ENCODE results near the gene KLHL40.

Gene KLHL40

DNA sequence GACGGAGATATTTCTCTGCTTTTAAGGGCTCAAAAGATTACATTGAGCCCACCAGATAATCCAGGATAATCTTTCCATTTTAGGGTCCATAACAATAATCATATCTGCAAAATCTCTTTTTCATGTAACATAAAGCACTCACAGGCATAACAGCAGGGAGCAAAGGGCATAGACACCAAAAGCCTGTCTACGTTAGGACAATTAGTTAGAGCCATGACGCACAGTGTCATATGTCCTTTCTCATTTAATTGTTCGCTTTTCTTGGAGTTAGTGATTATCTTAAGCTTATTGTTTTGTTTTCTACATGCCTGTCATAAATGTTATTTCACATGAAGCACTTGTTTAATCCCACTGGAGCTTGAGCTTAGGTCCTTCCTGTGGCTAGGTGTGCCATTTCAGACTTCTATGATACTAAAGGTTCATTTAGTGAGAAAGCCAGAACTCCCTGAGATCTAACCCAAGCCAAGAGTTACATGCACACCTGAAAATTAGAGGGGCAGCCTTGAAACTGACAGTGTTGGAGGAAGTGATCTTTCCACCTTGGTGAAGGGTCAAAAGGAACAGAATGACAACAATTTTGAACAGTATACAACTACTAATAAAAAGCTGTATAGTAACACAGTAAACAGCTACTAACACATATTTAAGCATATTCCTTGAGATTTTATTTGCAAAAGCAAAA is 29.0 kb downstream of the KLHL40 start:
- no peak for DNase-seq
- Histone ChIP-seq H3K27me3 (replicated peaks) (peaks cover 4% of the 10 kb centered on the region), H3K4me3 (ENCODE audit: low read depth, low read length) (no peak overlapping the region), H3K36me3 (replicated peaks) (no peaks in the 10 kb centered on the region), H3K27ac (no peak overlapping the region)
- TF ChIP-seq, protein P1, sequence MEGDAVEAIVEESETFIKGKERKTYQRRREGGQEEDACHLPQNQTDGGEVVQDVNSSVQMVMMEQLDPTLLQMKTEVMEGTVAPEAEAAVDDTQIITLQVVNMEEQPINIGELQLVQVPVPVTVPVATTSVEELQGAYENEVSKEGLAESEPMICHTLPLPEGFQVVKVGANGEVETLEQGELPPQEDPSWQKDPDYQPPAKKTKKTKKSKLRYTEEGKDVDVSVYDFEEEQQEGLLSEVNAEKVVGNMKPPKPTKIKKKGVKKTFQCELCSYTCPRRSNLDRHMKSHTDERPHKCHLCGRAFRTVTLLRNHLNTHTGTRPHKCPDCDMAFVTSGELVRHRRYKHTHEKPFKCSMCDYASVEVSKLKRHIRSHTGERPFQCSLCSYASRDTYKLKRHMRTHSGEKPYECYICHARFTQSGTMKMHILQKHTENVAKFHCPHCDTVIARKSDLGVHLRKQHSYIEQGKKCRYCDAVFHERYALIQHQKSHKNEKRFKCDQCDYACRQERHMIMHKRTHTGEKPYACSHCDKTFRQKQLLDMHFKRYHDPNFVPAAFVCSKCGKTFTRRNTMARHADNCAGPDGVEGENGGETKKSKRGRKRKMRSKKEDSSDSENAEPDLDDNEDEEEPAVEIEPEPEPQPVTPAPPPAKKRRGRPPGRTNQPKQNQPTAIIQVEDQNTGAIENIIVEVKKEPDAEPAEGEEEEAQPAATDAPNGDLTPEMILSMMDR (IDR thresholded peaks at IDR 0.05; ENCODE audit: low read depth, low read length, missing control alignments), result no peak
- in situ Hi-C loops (cut with HindIII; ENCODE audit: low pct_ligation_motif_present, low sequenced_read_pairs), result no loop called here

DNA sequence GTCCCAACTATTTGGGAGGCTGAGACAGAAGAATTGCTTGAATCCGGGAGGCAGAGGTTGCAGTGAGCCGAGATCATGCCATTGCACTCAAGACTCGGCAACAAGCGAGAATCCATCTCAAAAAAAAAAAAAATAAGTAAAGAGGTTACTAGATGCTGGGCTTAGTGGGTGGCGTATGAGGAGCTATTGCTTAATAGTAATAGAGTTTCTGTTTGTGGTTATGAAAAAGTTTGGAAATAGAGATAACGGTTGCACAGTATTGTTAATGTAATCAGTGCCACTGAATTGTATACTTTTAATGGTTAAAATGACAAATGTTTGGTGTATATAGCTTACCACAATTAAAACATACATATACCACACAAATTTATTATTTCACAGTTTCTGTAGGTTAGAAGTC is 32.0 kb downstream of the KLHL40 start:
- Histone ChIP-seq H3K27me3 (replicated peaks) (peaks cover 7% of the 10 kb centered on the region), H3K27ac (no peak overlapping the region), H3K36me3 (replicated peaks) (no peaks in the 10 kb centered on the region), H3K4me3 (ENCODE audit: low read depth, low read length) (no peak overlapping the region)
- no peak for DNase-seq
- in situ Hi-C loops (cut with HindIII; ENCODE audit: low pct_ligation_motif_present, low sequenced_read_pairs), result no loop called here
- TF ChIP-seq, protein P1 (IDR thresholded peaks at IDR 0.05; ENCODE audit: low read depth, low read length, missing control alignments), result no peak

DNA sequence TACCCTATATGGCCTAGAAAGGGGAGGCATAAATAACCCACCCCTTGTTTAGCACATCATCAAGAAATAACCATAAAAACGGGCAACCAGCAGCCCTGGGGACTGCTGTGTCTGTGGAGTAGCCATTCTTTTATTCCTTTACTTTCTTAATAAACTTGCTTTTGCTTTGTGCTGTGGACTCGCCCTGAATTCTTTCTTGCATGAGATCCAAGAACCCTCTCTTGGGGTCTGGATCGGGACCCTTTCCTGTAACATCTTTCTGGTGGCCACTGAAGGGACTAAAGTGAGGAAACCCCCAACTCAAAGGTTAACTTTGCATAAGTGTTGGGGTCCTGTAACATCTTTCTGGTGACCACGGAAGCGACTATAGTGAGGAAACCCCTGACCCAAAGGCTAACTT is 33.0 kb downstream of the KLHL40 start:
- TF ChIP-seq, protein P1 (IDR thresholded peaks at IDR 0.05; ENCODE audit: low read depth, low read length, missing control alignments), result no peak
- in situ Hi-C loops (cut with HindIII; ENCODE audit: low pct_ligation_motif_present, low sequenced_read_pairs), result no loop called here
- no peak overlapping the region for H3K4me3 ChIP-seq (ENCODE audit: low read depth, low read length)
- H3K27me3 ChIP-seq (replicated peaks), result peaks cover 4% of the 10 kb centered on the region
- H3K27ac ChIP-seq, result no peak overlapping the region
- no peaks in the 10 kb centered on the region for H3K36me3 ChIP-seq (replicated peaks)
- no peak for DNase-seq

DNA sequence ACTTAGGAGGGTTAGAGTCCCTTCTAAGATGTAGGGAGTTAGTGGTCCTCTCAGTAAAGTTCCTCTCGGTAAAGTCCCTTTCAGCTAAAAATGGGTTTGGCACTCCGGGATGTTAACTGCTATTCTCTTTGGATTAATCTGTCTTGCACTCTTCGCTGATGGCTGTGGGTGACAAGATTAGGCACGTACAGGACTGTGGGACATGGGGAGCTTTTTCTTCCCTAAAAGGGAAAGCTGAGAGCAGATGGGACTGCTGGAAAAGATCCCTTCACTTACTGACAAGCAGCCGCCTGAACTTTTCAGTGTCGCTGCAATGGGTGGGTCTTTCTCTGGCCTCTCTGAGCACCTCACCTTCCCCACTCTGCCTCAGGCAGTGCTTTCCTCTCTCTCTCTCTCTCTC is 33.7 kb downstream of the KLHL40 start:
- no peaks in the 10 kb centered on the region for H3K36me3 ChIP-seq (replicated peaks)
- in situ Hi-C loops (cut with HindIII; ENCODE audit: low pct_ligation_motif_present, low sequenced_read_pairs), result no loop called here
- TF ChIP-seq, protein P1 (IDR thresholded peaks at IDR 0.05; ENCODE audit: low read depth, low read length, missing control alignments), result no peak
- no peak for DNase-seq
- H3K27me3 ChIP-seq (replicated peaks), result peaks cover 4% of the 10 kb centered on the region
- H3K4me3 ChIP-seq (ENCODE audit: low read depth, low read length), result no peak overlapping the region
- no peak overlapping the region for H3K27ac ChIP-seq

DNA sequence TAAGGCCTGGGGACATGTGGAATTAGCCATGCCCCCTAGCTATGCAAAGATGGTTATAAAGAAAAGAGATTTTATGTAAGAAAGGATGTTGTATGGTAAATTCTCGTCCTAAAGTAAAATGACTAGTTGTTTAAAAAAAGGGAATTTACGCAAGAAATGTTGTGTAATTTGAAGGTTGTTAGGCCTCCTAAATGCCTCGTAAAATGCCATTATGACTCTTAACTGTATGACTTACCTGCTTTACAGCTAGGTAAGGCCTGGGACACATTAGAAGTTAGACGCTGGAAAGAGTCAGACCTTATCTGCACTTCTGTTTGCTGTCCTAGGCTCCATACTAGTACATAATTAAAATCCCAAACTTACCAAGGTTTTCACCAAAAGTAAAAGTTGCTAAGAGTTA is 34.8 kb downstream of the KLHL40 start:
- no peak for DNase-seq
- in situ Hi-C loops (cut with HindIII; ENCODE audit: low pct_ligation_motif_present, low sequenced_read_pairs), result no loop called here

More for the DNA sequence above, 34.8 kb downstream of the KLHL40 start:
- TF ChIP-seq, protein P1 (IDR thresholded peaks at IDR 0.05; ENCODE audit: low read depth, low read length, missing control alignments), result no peak
- Histone ChIP-seq H3K27ac (no peak overlapping the region), H3K36me3 (replicated peaks) (no peaks in the 10 kb centered on the region), H3K27me3 (replicated peaks) (peaks cover 4% of the 10 kb centered on the region), H3K4me3 (ENCODE audit: low read depth, low read length) (no peak overlapping the region)
